Upper lobe of left lung (tissue), 6 donors: ENCODE results near the gene MEF2A. TPM values are rescaled to one million over a fixed set of nuclear protein-coding genes. Genes with fewer than 3 reads are reported as not detected.

Experiments
- ATAC-seq, 2 donors: fragments of 200-7000 bp; cut with Tn5 transposase; one replicate each; pipeline ENCODE4 v1.9.1; 2022; ENCODE audit warnings: mild to moderate bottlenecking in 2 of 2, moderate library complexity in 2 of 2; ENCODE audit not compliant: low FRiP score in 2 of 2
- DNase-seq, 2 donors: peaks; one replicate each; pipeline ENCODE4 v3.0.0-alpha.2; 2019 to 2020
- H3K27ac ChIP-seq, 4 donors: fragments of 200-600 bp; sonication (generic); one replicate each; pipeline ENCODE4 v1.5.1; 2016 to 2019
- H3K27me3 ChIP-seq, 4 donors: fragments of 200-600 bp; sonication (generic); one replicate each; pipeline ENCODE4 v1.5.1; 2017 to 2019
- H3K36me3 ChIP-seq, 4 donors: fragments of 200-600 bp; sonication (generic); one replicate each; pipeline ENCODE4 v1.5.1; 2016 to 2019
- H3K4me1 ChIP-seq, 4 donors: fragments of 200-600 bp; sonication (generic); one replicate each; pipeline ENCODE4 v1.5.1; 2018 to 2019
- H3K4me3 ChIP-seq, 4 donors: fragments of 200-600 bp; sonication (generic); one replicate each; pipeline ENCODE4 v1.5.1; 2017 to 2019; ENCODE audit warnings: mild to moderate bottlenecking in 2 of 4, moderate library complexity in 1 of 4
- H3K9me3 ChIP-seq, 4 donors: fragments of 200-600 bp; sonication (generic); one replicate each; pipeline ENCODE4 v1.5.1; 2018 to 2019
- EP300 ChIP-seq, 4 donors: sonication (generic); formaldehyde crosslinking; IDR thresholded peaks; one replicate each; pipeline ENCODE4 v1.5.1; 2017; ENCODE audit warnings: antibody characterized with exemption in 4 of 4, control low read depth in 2 of 4
- POLR2A ChIP-seq, 4 donors: fragments of 450-650 bp; IDR thresholded peaks; one replicate each; pipeline ENCODE4 v1.5.1; 2016 to 2017; ENCODE audit warnings: antibody characterized with exemption in 4 of 4, mild to moderate bottlenecking in 2 of 4
- POLR2AphosphoS5 ChIP-seq, 2 donors: sonication (generic); formaldehyde crosslinking; IDR thresholded peaks; one replicate each; pipeline ENCODE4 v1.5.1; 2017; ENCODE audit warnings: antibody characterized with exemption in 2 of 2
- WGBS, 2 donors: methylation state at CpG; one replicate each; pipeline ENCODE4 v1.1.5; 2017 to 2018; 5-methylcytosine and 5-hydroxymethylcytosine counted together
- total RNA-seq, 6 donors: library from RNA; depleted of rRNA in 4 of 6; stranded (reverse); fragments of >200 nt in 4 of 6; gene quantifications; one replicate each; pipeline versions ENCODE4 v1.1.0 to v1.2.1, GENCODE V29; 2016 to 2021
- TF ChIP-seq, protein P1 (sequence below), 6 experiments: fragments of 450-650 bp in 4 of 6; fragments of 200-600 bp in 2 of 6; sonication (generic) in 2 of 6; IDR thresholded peaks; one replicate each; pipeline ENCODE4 v1.5.1; 2016 to 2019; ENCODE audit warnings: antibody characterized with exemption in 6 of 6
- donor health status: DM: no; HTN: no; CAD: no; lungs with moderate emphysema.
- donor health status: DM: no; HTN: yes; CAD: no; lungs with severe emphysema.

MEF2A gene
- total RNA-seq, 6 donors from 2014 or later: 54.9 to 89.1 (median 75.2) TPM

DNA sequence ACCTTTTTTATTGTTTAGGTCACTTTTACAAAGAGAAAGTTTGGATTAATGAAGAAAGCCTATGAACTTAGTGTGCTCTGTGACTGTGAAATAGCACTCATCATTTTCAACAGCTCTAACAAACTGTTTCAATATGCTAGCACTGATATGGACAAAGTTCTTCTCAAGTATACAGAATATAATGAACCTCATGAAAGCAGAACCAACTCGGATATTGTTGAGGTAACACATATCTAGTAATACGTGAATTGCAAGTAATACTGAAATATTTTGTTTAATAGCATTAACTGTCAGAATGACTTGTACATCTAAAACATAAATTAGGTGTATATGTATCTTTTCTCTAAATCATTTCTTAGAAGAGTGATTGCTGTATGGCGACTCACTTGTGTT, 79.8 kb downstream of the MEF2A start:
- Histone ChIP-seq H3K4me1 (peaks cover 0 to 4% (median 0%) of the 10 kb centered on the region in 4 donors), H3K27me3 (no peaks in the 10 kb centered on the region), H3K9me3 (no peaks in the 10 kb centered on the region), H3K27ac (peak overlapping the region in 1 of 4 donors; percentile 27), H3K36me3 (peaks cover 0 to 33% (median 6%) of the 10 kb centered on the region in 4 donors), H3K4me3 (no peak overlapping the region)
- 79 to 83% methylated on average over 3 of the region's 3 CpGs for WGBS, 2 donors
- DNase-seq: no peak
- TF ChIP-seq, protein P1, sequence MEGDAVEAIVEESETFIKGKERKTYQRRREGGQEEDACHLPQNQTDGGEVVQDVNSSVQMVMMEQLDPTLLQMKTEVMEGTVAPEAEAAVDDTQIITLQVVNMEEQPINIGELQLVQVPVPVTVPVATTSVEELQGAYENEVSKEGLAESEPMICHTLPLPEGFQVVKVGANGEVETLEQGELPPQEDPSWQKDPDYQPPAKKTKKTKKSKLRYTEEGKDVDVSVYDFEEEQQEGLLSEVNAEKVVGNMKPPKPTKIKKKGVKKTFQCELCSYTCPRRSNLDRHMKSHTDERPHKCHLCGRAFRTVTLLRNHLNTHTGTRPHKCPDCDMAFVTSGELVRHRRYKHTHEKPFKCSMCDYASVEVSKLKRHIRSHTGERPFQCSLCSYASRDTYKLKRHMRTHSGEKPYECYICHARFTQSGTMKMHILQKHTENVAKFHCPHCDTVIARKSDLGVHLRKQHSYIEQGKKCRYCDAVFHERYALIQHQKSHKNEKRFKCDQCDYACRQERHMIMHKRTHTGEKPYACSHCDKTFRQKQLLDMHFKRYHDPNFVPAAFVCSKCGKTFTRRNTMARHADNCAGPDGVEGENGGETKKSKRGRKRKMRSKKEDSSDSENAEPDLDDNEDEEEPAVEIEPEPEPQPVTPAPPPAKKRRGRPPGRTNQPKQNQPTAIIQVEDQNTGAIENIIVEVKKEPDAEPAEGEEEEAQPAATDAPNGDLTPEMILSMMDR (IDR thresholded peaks at IDR 0.05): no peak
- TF ChIP-seq EP300 (IDR thresholded peaks at IDR 0.05) (no peak), POLR2AphosphoS5 (IDR thresholded peaks at IDR 0.05) (no peak), POLR2A (IDR thresholded peaks at IDR 0.05) (no peak)
- ATAC-seq: no peak

DNA sequence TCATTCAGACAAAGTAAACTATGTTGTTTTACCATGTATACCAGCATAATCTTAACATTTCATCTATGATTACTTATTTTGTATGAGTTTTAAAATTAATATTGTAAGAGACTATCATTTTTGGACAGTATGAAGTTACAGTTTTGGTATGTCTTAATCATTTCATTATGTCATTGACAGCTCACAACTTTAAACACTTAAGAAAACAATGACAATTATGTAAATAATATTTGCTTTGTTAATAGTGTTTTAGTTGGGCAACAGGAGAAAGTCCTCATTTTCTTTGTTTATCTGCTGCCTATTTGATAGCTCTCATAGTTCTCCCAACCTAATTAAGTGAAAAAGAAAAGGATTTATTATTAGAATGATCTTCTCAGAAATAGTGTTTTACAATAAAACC, 80.2 kb downstream of the MEF2A start:
- TF ChIP-seq EP300 (IDR thresholded peaks at IDR 0.05): no peak
- TF ChIP-seq, protein P1 (IDR thresholded peaks at IDR 0.05): no peak
- no peak for TF ChIP-seq POLR2A (IDR thresholded peaks at IDR 0.05)
- no peak for TF ChIP-seq POLR2AphosphoS5 (IDR thresholded peaks at IDR 0.05)
- Histone ChIP-seq H3K9me3 (no peaks in the 10 kb centered on the region), H3K36me3 (peaks cover 0 to 33% (median 5%) of the 10 kb centered on the region in 4 donors), H3K27me3 (no peaks in the 10 kb centered on the region), H3K4me3 (no peak overlapping the region), H3K4me1 (peaks cover 0 to 4% (median 0%) of the 10 kb centered on the region in 4 donors), H3K27ac (no peak overlapping the region)
- DNase-seq (no peak), ATAC-seq (no peak)

DNA sequence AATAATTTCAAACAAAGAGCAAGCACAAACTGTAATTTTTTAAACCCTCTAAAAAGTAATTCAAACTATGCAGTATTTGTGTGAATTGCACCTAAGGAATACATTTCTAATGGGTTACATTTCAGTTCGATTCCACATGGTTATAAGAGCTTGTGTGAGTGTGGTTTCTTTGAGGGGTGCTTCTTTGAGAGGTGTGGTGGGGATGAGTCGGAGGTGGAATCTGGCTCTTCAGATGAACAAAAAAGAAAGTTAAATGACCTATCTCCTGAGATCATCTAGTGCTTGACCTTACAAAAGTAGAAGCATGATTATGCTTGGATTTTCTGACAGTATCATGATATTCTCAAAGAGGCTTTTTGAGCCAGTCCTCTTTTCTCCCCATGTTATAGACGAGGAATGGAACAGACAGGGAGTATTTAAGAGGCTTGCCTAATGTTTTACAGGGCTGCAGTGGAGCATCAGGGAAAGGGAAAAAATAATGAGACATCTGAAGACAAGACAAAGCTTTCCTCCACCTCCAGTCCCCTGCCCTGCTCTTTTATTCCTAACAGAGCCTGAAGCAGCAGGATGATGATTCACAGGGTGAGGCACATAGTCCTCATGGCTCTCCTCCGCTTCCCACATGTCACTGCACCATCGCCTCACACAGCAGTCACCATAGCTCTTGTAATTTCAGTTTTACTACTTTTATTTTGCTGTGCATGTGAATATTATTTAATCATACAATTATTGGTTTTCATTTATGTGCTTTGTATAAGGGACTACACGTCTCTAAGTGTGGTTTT, 85.4 kb downstream of the MEF2A start:
- WGBS, 2 donors: 89 to 90% methylated on average over 6 of the region's 6 CpGs
- Histone ChIP-seq H3K9me3 (no peaks in the 10 kb centered on the region), H3K27me3 (no peaks in the 10 kb centered on the region), H3K27ac (no peak overlapping the region), H3K4me1 (no peaks in the 10 kb centered on the region), H3K36me3 (peaks cover 0 to 29% (median 0%) of the 10 kb centered on the region in 4 donors), H3K4me3 (no peak overlapping the region)
- peak in 1 of 2 donors; percentile 85 for ATAC-seq
- DNase-seq: no peak
- TF ChIP-seq POLR2A (IDR thresholded peaks at IDR 0.05) (no peak), POLR2AphosphoS5 (IDR thresholded peaks at IDR 0.05) (no peak), EP300 (IDR thresholded peaks at IDR 0.05) (no peak)
- TF ChIP-seq, protein P1 (IDR thresholded peaks at IDR 0.05): no peak

DNA sequence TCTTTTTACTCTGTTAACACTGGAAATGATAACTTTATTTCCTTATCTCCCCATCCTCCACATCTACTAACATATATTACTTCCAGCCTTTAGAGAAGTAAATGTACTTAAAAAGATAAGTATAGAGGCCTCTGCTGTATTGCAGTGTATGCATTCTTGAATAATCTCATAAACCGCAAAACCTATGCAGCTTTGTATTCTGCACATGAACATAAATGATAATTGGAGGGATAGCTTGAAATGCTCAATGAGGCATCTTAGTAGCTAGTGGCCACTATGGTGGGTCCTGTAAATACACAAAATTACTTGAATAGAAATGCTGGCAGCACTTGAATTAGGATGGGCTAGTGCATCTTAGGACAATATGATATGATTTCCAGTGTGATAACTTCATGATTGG, 90.4 kb downstream of the MEF2A start:
- 91 to 100% methylated on average over 1 of the region's 1 CpG for WGBS, 2 donors
- H3K27ac ChIP-seq: no peak overlapping the region

More for the DNA sequence above, 90.4 kb downstream of the MEF2A start:
- Histone ChIP-seq H3K27me3 (no peaks in the 10 kb centered on the region), H3K36me3 (peaks cover 0 to 13% (median 0%) of the 10 kb centered on the region in 4 donors), H3K4me1 (peaks cover 0 to 3% (median 0%) of the 10 kb centered on the region in 4 donors), H3K9me3 (no peaks in the 10 kb centered on the region), H3K4me3 (no peak overlapping the region)
- TF ChIP-seq, protein P1 (IDR thresholded peaks at IDR 0.05): no peak
- TF ChIP-seq POLR2AphosphoS5 (IDR thresholded peaks at IDR 0.05) (no peak), POLR2A (IDR thresholded peaks at IDR 0.05) (no peak), EP300 (IDR thresholded peaks at IDR 0.05) (no peak)
- no peak for ATAC-seq
- DNase-seq: no peak
